HG03457 (cell line): Measurements from ENCODE around the gene ABHD13.
"Not testable (repeated sequence)": the region's sequence is repeated elsewhere in the genome, so short reads cannot be mapped to it uniquely, and the experiment has no call there.

Experiments used
- ATAC-seq: cut with Tn5 transposase; IDR thresholded peaks from one replicate; pipeline ENCODE4 v1.9.1; 2021; ENCODE audit warnings: moderate number of reproducible peaks; ENCODE audit not compliant: unreplicated experiment

ABHD13 gene

GRCh38 chr13:108223687-108224503, 5.7 kb downstream of the ABHD13 start:
- ATAC-seq = no peak

- peak; percentile 60 for ATAC-seq
Observed at GRCh38 chr13:108225440-108225839, 7.2 kb downstream of the ABHD13 start.

- peak; percentile 31 for ATAC-seq
Observed at GRCh38 chr13:108226184-108226583, 8.0 kb downstream of the ABHD13 start.

- no peak for ATAC-seq
Observed at GRCh38 chr13:108227651-108228272, 9.6 kb downstream of the ABHD13 start.

DNA sequence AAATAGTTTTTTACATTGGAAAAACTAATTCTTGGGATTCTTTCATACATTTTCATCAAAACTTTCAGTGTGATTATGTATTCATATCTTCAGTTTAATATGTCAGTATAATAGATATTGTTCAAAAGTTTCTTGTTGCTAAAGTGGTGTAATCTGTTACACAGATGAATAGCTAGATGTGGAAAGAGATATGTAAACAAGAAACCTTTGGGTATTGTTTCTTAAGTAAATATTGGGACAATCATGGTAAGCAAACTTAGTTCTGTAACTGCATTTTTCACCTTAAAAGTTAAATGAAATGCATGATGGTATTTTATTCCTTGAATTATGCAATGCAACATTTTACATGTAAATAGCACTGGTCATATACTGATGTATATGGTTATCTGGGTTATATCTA, 12.2 kb downstream of the ABHD13 start:
- no peak for ATAC-seq

GRCh38 chr13:108249150-108249549, 31.0 kb downstream of the ABHD13 start:
- ATAC-seq = peak; percentile 89

DNA sequence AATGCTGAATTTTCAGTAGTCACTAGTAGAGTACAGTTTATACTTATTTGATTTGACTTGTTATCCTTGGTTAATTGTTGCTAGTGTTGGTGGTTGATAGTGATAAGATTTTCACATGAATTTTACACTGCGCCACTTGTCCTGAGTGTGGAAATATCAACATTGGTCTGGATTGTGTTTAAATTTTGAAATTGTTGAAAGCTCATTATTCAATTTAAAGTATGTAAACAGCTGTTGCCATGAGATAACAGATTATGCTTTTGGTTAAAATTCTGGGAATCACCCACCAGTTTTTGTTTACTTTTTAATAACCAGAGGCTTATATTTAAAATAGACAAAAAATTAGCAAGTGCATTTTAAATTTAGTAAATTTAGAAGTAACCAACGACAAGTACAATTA, 39.1 kb downstream of the ABHD13 start:
- ATAC-seq = no peak

DNA sequence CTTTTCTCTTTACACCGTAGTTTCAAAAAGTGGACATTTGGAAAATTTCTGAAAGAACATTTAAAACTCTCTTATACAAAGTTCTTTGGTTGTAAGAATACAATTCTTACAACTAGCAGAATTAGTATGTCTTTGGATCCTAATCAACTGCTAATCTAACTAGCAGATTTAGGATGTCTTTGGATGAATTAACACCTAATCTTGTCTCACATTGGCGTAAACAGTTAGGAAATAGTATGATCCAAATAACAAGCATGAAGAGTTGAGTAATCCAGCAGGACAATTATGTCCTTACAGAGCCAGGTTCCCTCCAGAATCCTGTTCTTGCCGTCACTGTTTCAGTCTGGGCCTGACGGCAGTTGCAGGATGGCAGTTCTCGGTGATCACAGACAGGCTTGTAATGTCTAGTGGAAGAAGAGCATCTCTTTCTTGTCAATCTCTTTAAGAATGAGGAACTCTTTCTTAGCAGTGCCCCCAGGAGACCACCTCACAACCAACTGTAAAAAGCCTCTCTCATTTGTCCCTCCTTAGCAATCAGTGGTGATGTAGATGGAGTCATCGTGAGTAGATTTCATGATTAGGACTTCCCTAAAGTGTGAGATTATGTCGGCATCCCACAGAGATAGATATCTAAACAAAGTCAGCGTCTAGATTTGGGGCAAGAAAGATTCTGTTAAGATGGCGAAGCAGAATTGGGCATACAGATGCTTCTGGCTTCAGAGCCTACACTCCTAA, 45.6 kb downstream of the ABHD13 start:
- ATAC-seq = no peak

DNA sequence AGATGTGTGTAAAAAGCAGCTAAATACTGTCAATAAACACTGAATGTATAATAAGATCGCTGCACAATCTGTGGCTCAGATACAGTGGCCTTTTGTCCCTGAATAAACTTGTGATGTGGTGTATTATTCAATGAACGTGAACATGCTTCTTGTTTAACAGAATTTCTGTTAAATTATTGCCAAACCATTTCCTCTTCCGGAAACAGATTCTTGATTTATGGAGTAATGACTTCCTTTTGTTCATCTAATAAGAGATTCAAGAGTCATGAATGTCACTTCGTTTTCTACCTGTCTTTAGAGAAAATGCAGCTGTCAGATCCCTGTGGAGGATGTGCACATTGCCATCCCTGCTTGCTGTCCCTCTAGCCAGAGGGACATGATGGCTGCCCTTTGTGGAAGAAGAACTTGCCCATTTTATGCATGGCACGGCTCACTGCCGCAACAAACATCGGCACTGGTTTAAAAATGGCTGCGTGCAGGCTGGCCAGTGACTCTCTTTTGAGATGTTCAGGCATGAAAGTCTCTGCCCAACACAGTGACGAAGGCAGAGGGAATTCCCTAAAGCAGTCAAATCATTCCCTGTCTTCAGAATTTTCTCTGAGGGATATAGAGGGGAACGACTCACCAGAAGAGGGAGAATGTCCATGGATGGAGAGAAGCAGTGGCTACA, 48.3 kb downstream of the ABHD13 start:
- ATAC-seq = no peak

- no peak for ATAC-seq
Observed at GRCh38 chr13:108267347-108267746, 49.2 kb downstream of the ABHD13 start.

GRCh38 chr13:108267855-108268254, 49.7 kb downstream of the ABHD13 start:
- ATAC-seq = not testable (repeated sequence)

DNA sequence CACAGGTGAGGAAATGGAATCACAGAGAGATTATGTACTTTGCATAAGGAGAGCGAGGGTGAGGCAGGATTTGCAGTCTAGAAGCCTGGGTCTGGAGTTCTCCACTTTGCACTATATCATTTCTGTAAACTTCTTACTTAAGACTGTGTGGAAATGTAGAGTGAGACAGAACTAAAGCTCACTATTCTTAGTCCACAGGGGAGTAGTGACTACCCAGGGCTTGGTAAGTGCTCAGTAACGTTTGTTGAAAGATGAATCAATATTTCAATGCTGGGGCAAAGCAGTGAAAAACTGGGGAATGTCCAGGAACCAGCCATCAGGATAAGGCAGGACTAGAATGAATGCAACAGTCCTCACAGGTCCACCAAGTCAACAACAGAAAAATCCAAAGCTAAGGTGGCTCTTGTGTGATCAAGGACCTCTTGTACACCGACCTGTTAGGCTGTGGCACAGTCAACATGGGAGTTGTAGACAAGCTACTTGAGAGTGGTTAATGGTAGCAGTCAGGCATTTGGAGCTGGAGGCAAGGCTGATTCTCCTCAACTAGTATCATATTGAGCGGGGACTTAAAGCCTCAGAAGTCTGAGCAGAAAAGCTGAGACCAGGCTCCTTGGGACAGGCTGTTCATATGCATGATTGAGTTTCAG, 50.4 kb downstream of the ABHD13 start:
- ATAC-seq = no peak

DNA sequence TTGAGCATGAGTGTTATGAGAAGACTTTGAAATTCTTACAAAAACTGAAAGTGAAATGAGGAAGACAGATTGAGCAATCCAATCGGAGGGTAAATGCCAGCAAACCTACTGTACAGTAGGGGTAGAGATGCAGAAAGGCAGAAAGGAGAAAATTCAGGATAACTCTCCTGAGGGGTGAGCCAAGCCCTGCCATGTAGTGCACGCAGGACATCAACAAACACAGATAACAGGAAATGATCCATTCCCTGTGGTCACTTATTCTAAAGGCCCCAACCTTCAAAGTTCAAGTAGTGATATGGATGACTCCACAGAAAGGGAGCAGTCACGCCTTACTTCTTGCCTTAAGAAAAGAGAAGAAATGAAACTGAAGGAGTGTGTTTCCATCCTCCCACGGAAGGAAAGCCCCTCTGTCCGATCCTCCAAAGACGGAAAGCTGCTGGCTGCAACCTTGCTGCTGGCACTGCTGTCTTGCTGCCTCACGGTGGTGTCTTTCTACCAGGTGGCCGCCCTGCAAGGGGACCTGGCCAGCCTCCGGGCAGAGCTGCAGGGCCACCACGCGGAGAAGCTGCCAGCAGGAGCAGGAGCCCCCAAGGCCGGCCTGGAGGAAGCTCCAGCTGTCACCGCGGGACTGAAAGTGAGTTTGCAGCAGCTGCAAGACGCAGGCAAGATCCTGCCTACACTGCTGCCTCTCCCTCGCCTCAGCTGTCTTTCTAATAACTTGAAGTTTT, 51.6 kb downstream of the ABHD13 start, which contains the start of gene TNFSF13B:
TNFSF13B (plus strand) TSS at position 118 of the 728 bp plus-strand sequence; CDS start at position 296, 178 bp downstream.
- peak; percentile 77 for ATAC-seq

GRCh38 chr13:108270442-108270841, 52.2 kb downstream of the ABHD13 start:
- ATAC-seq = peak; percentile 2

GRCh38 chr13:108272333-108272732, 54.1 kb downstream of the ABHD13 start:
- no peak for ATAC-seq

GRCh38 chr13:108273429-108274118, 55.4 kb downstream of the ABHD13 start:
- no peak for ATAC-seq

DNA sequence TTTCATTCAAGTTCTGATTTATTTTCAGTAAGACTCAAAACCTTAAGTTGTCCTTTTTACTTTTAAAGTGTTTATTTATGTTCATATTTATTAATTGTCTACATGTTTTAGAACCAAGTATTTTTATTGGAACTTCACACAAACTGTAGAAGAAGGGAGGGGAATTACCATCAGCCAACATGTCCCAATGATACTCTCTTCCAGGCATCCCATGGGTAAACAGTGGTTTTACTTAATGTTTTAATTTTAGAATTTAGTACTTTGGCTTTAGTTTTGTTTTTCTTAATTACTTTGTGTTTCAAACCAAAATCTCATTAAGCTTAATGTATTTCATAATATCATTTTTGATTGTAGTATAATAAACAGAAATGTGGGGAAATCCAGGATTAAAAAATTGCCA, 56.5 kb downstream of the ABHD13 start:
- ATAC-seq = no peak

- no peak for ATAC-seq
Observed at GRCh38 chr13:108276060-108276459, 57.9 kb downstream of the ABHD13 start.

DNA sequence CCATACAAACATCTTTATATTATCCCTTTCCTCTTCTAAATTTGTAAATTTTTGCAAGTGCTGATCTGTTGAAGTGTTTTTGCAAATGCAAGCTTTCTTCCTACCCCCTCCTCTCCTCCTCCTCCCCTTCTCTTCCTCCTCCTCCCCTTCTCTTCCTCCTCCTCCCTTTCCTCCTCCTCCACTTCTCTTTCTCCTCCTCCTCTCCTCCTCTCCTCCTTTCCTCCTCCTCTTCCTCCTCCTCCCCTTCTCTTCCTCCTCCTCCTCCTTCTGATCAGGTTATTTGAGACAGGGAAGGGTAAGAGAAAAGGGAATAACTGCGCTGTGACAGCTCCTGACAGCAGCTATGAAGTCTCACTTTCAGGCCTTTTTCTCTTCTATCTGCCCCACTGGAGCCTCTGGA, 60.3 kb downstream of the ABHD13 start:
- no peak for ATAC-seq
